ENCODE data around the gene S100A7A. TPM values are rescaled to one million over a fixed set of nuclear protein-coding genes. Genes with fewer than 3 reads are reported as not detected.
"Not testable (repeated sequence)": the region's sequence is repeated elsewhere in the genome, so short reads cannot be mapped to it uniquely, and the experiment has no call there.

The S100A7A gene
- total RNA-seq, 1 experiment from 2014 or later, result not detected

GRCh38 chr1:153422450-153423068, 6.2 kb downstream of the S100A7A start:
- peak; percentile 59 for DNase-seq (ENCODE audit: low read depth)

GRCh38 chr1:153426809-153427208, 10.5 kb downstream of the S100A7A start:
- DNase-seq (ENCODE audit: low read depth), result no peak

GRCh38 chr1:153428073-153428638, 11.8 kb downstream of the S100A7A start:
- no peak for DNase-seq (ENCODE audit: low read depth)

GRCh38 chr1:153428791-153429190, 12.5 kb downstream of the S100A7A start:
- no peak for DNase-seq (ENCODE audit: low read depth)

GRCh38 chr1:153429266-153430165, 13.2 kb downstream of the S100A7A start:
- DNase-seq (ENCODE audit: low read depth), result no peak

GRCh38 chr1:153430166-153430553, 13.8 kb downstream of the S100A7A start:
- no peak for DNase-seq (ENCODE audit: low read depth)

- DNase-seq (ENCODE audit: low read depth), result no peak
Observed at GRCh38 chr1:153430561-153430960, 14.2 kb downstream of the S100A7A start.

GRCh38 chr1:153431002-153431401, 14.7 kb downstream of the S100A7A start:
- DNase-seq (ENCODE audit: low read depth), result no peak

- DNase-seq (ENCODE audit: low read depth), result no peak
Observed at GRCh38 chr1:153431427-153431826, 15.1 kb downstream of the S100A7A start.

- no peak for DNase-seq (ENCODE audit: low read depth)
Observed at GRCh38 chr1:153431928-153432327, 15.6 kb downstream of the S100A7A start.

- peak; percentile 4 for DNase-seq (ENCODE audit: low read depth)
Observed at GRCh38 chr1:153432874-153433681, 16.8 kb downstream of the S100A7A start.

GRCh38 chr1:153434746-153435455, 18.6 kb downstream of the S100A7A start:
- no peak for DNase-seq (ENCODE audit: low read depth)

- no peak for DNase-seq (ENCODE audit: low read depth)
Observed at GRCh38 chr1:153437236-153437635, 20.9 kb downstream of the S100A7A start.

GRCh38 chr1:153438599-153438998, 22.3 kb downstream of the S100A7A start:
- DNase-seq (ENCODE audit: low read depth), result no peak

GRCh38 chr1:153439273-153439672, 23.0 kb downstream of the S100A7A start:
- DNase-seq (ENCODE audit: low read depth), result no peak

GRCh38 chr1:153441238-153441755, 25.0 kb downstream of the S100A7A start:
- DNase-seq (ENCODE audit: low read depth), result no peak

GRCh38 chr1:153443486-153443885, 27.2 kb downstream of the S100A7A start:
- DNase-seq (ENCODE audit: low read depth), result no peak

- DNase-seq (ENCODE audit: low read depth), result no peak
Observed at GRCh38 chr1:153444078-153444477, 27.8 kb downstream of the S100A7A start.

- peak; percentile 63 for DNase-seq (ENCODE audit: low read depth)
Observed at GRCh38 chr1:153447498-153448170, 31.3 kb downstream of the S100A7A start.

GRCh38 chr1:153448851-153449250, 32.5 kb downstream of the S100A7A start:
- DNase-seq (ENCODE audit: low read depth), result not testable (repeated sequence)
